Measurements from ENCODE around the gene NTRK1.

DNA sequence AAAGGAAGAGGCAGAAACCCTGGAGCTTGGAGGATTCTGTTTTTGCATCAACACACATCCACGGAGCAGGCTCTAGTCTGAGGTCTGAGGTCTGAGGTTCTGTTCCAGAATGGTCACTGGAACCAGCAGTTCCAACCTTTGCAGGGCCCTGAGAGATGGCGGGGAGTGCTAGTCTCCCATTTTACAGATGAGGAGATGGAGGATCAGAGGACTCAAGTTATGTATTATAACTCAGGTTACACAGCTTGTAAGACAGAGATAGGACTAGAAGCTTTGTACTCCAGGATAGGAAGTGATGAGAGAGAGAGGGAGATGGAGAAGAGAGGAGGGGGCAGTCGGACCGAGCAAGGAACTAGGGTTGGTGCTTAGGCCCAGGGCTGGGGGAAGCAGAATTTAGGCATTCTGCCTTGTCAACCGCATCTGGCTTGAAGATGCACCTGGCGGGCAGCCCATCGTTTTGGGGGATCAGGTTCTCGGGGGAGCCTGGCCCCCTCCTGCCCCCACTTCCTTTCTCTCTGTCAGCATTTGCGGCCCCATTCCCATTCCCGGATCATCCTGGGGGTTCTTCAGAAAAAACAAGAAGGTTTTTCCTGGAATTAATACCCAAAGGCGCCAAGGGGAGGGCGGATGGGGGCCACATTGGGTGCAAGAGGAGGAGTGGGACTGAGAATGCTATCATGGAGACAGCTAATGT, 38.5 kb downstream of the NTRK1 start:
- TF ChIP-seq, protein P1, sequence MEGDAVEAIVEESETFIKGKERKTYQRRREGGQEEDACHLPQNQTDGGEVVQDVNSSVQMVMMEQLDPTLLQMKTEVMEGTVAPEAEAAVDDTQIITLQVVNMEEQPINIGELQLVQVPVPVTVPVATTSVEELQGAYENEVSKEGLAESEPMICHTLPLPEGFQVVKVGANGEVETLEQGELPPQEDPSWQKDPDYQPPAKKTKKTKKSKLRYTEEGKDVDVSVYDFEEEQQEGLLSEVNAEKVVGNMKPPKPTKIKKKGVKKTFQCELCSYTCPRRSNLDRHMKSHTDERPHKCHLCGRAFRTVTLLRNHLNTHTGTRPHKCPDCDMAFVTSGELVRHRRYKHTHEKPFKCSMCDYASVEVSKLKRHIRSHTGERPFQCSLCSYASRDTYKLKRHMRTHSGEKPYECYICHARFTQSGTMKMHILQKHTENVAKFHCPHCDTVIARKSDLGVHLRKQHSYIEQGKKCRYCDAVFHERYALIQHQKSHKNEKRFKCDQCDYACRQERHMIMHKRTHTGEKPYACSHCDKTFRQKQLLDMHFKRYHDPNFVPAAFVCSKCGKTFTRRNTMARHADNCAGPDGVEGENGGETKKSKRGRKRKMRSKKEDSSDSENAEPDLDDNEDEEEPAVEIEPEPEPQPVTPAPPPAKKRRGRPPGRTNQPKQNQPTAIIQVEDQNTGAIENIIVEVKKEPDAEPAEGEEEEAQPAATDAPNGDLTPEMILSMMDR (IDR thresholded peaks at IDR 0.05) = no peak
- TF ChIP-seq POLR2A (IDR thresholded peaks at IDR 0.05) = no peak

Data from lower leg skin (tissue), 3 donors.